22Rv1 (cell line): ENCODE data around the gene GNLY.

Source experiments
- ZFX ChIP-seq: fragments of 450-650 bp; IDR thresholded peaks from 2 replicates; pipeline ENCODE4 v1.6.1; 2017; ENCODE audit warnings: antibody characterized with exemption, borderline replicate concordance
- TF ChIP-seq, protein P1 (sequence below): fragments of 450-650 bp; IDR thresholded peaks from 2 replicates; pipeline ENCODE4 v1.5.1; 2017; ENCODE audit warnings: mild to moderate bottlenecking

GRCh38 chr2:85681776-85682175, 12.4 kb upstream of the GNLY start:
- TF ChIP-seq ZFX, result no peak
- TF ChIP-seq, protein P1, sequence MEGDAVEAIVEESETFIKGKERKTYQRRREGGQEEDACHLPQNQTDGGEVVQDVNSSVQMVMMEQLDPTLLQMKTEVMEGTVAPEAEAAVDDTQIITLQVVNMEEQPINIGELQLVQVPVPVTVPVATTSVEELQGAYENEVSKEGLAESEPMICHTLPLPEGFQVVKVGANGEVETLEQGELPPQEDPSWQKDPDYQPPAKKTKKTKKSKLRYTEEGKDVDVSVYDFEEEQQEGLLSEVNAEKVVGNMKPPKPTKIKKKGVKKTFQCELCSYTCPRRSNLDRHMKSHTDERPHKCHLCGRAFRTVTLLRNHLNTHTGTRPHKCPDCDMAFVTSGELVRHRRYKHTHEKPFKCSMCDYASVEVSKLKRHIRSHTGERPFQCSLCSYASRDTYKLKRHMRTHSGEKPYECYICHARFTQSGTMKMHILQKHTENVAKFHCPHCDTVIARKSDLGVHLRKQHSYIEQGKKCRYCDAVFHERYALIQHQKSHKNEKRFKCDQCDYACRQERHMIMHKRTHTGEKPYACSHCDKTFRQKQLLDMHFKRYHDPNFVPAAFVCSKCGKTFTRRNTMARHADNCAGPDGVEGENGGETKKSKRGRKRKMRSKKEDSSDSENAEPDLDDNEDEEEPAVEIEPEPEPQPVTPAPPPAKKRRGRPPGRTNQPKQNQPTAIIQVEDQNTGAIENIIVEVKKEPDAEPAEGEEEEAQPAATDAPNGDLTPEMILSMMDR, result no peak
